Measurements from ENCODE around the gene ZNF326.
A peak's percentile ranks its signal among the peaks of the same experiment; 100 is the strongest.
"Not testable (repeated sequence)": the region's sequence is repeated elsewhere in the genome, so short reads cannot be mapped to it uniquely, and the experiment has no call there.

The ZNF326 gene

DNA sequence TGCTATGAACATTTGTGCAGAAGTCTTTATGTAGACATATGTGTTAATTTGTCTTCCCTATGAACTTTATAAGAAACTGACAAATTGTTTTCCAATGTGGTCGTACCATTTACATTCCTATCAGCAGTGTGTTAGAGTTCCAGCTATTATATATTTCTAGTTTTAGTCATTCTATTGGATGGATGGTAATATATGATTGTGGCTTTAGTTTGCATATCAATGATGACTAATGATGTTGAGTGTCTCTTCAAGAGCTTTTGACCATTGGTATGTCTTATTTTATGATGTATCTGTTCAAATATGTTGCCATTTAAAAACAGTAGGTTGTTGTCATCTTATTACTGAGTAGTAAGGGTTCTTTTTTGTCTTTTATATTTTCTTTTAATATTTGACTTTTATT lies 16.2 kb upstream of the ZNF326 start:
- DNase-seq (ENCODE audit: insufficient read length, low spot score): no peak
- TF ChIP-seq, protein P1, sequence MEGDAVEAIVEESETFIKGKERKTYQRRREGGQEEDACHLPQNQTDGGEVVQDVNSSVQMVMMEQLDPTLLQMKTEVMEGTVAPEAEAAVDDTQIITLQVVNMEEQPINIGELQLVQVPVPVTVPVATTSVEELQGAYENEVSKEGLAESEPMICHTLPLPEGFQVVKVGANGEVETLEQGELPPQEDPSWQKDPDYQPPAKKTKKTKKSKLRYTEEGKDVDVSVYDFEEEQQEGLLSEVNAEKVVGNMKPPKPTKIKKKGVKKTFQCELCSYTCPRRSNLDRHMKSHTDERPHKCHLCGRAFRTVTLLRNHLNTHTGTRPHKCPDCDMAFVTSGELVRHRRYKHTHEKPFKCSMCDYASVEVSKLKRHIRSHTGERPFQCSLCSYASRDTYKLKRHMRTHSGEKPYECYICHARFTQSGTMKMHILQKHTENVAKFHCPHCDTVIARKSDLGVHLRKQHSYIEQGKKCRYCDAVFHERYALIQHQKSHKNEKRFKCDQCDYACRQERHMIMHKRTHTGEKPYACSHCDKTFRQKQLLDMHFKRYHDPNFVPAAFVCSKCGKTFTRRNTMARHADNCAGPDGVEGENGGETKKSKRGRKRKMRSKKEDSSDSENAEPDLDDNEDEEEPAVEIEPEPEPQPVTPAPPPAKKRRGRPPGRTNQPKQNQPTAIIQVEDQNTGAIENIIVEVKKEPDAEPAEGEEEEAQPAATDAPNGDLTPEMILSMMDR (IDR thresholded peaks at IDR 0.05; ENCODE audit: insufficient read depth, missing control alignments): no peak
- no peak for FAIRE-seq

DNA sequence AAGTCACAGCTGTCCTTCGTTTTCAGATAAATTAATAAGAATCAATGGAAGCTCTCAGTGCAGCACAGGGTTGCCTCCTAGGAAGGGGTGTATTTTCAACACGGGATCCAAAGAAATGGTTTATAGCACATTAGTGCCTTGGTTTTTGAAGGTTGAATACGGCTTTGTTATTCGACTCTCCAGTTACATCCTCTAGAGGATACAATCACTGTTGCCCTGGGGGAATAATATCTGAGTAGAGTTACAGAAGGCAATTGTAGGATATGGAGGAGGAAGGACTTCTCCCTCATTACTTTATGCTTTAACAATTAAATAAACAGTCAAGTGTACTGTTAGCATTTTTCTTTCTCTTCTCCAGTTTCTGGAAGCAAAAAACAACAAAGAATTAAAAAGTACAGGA lies 14.3 kb upstream of the ZNF326 start:
- TF ChIP-seq, protein P1 (IDR thresholded peaks at IDR 0.05; ENCODE audit: insufficient read depth, missing control alignments): no peak
- FAIRE-seq: no peak

GRCh38 chr1:89982846-89983245 lies 12.1 kb upstream of the ZNF326 start:
- not testable (repeated sequence) for FAIRE-seq; DNase-seq (ENCODE audit: insufficient read length, low spot score)

More for the DNA sequence above, 14.3 kb upstream of the ZNF326 start:
- DNase-seq (ENCODE audit: insufficient read length, low spot score): no peak

DNA sequence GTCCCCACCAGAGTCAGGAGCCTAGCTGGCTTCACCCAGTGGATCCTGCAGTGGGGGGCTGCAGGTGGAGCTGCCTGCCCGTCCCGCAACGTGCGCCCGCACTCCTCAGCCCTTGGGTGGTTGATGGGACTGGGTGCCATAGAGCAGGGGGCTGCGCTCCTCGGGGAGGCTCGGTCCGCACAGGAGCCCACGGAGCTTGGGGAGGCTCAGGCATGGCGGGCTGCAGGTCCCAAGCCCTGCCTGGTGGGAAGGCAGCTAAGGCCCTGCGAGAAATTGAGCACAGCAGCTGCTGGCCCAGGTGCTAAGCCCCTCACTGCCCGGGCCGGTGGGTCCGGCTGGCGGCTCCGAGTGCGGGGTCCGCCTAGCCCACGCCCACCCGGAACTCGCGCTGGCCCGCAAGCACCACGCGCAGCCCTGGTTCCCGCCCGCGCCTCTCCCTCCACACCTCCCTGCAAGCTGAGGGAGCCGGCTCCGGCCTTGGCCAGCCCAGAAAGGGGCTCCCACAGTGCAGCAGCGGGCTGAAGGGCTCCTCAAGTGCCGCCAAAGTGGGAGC lies 10.3 kb upstream of the ZNF326 start:
- DNase-seq (ENCODE audit: insufficient read length, low spot score); FAIRE-seq: not testable (repeated sequence)

DNA sequence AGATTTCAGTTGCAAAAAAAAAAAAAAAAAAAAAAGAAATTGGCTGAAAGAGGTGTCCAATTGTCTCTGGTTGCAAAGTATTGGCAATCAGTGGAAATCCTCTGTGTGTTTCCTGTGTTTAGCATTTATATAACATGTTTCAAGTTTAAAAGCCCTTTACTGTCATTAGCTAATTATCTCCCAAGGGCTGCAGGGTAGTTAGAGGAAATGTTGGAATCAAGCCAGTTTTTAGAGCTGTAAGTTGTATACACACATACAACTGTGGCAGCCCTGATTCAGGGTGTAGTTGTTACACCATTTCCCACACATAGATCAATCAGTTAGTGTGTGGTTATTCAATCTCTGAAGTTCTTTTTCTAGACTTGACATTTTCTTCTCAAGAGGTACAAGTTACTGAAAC lies 8.9 kb upstream of the ZNF326 start:
- no peak for DNase-seq (ENCODE audit: insufficient read length, low spot score)
- TF ChIP-seq, protein P1 (IDR thresholded peaks at IDR 0.05; ENCODE audit: insufficient read depth, missing control alignments): no peak
- no peak for FAIRE-seq

DNA sequence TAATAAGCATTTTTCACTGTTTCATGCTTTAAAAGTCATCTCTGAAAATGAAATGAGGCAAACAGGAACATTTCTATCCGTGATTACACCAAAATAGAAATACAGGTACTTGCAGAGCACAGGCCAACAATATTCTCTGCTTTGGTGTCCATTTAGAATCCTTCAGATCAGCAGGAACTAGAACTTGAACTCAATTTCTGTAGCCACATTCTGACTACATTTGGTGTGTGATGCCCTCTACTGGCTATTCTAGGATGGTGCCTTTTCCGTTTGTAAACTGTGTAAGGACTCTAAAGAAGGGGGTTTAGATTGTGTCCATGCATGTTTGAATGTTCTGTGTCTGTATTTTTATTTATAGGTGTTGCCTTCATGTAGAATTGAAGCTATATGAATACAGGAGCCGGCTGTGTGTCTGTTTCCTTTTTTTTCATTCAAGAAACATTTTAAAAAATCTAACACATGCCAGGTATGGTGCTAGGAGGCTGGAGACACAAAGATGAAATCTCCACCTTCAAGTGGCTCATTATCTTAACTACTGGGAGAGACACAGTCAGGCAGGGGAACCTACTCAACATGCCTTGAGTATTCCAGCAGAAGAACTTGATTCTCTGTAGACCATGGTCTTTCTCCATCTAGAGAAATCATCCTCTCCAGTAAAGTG lies 7.6 kb upstream of the ZNF326 start:
- FAIRE-seq (peak; percentile 95), DNase-seq (ENCODE audit: insufficient read length, low spot score) (peak; percentile 35)
- TF ChIP-seq, protein P1 (IDR thresholded peaks at IDR 0.05; ENCODE audit: insufficient read depth, missing control alignments): peak; percentile 91

GRCh38 chr1:89989099-89989498 lies 5.8 kb upstream of the ZNF326 start:
- DNase-seq (ENCODE audit: insufficient read length, low spot score) (no peak), FAIRE-seq (no peak)
- TF ChIP-seq, protein P1 (IDR thresholded peaks at IDR 0.05; ENCODE audit: insufficient read depth, missing control alignments): no peak

- no peak for FAIRE-seq
- no peak for DNase-seq (ENCODE audit: insufficient read length, low spot score)
- TF ChIP-seq, protein P1 (IDR thresholded peaks at IDR 0.05; ENCODE audit: insufficient read depth, missing control alignments): no peak
Measured at GRCh38 chr1:89989799-89990198, 5.1 kb upstream of the ZNF326 start.
